HepG2 (cell line): Measurements from ENCODE around the gene TMEM62. TPM values are rescaled to one million over a fixed set of nuclear protein-coding genes. Genes with fewer than 3 reads are reported as not detected.

ENCODE experiments used
- MED13 ChIP-seq: sonication (generic); formaldehyde crosslinking; IDR thresholded peaks from 2 replicates; pipeline ENCODE4 v1.5.0; 2020; ENCODE audit warnings: missing genetic modification reagents
- STAG1 ChIP-seq: sonication (generic); formaldehyde crosslinking; IDR thresholded peaks from 2 replicates; pipeline ENCODE4 v1.4.0; 2020; ENCODE audit warnings: missing genetic modification reagents
- ZNF572 ChIP-seq: sonication (generic); formaldehyde crosslinking; IDR thresholded peaks from 2 replicates; pipeline ENCODE4 v1.5.1; 2020; ENCODE audit warnings: mild to moderate bottlenecking, missing genetic modification reagents
- polyA plus RNA-seq, 8 experiments: library from polyadenylated mRNA; depleted of rRNA in 3 of 8; stranded (reverse) in 7 of 8; unstranded in 1 of 8; fragments of >200 nt; fragmentation: Illumina TruSeq in 4 of 8; extraction: Trizol in 4 of 8; gene quantifications; 2 replicates each; pipeline versions ENCODE4 v1.2.1 to v1.2.3, GENCODE V29; 2011 to 2016; ENCODE audit warnings: low read depth in 4 of 8, missing spikeins in 1 of 8, mixed read lengths in 1 of 8; ENCODE audit not compliant: insufficient read depth in 1 of 8
- total RNA-seq, 5 experiments: library from RNA; depleted of rRNA; stranded (reverse); fragments of >200 nt; fragmentation: Illumina TruSeq; extraction: Trizol; gene quantifications; 2 replicates each; pipeline ENCODE4 v1.2.3, GENCODE V29; 2016; ENCODE audit warnings: low read depth in 1 of 5
- TF ChIP-seq, protein P1 (sequence below), 2 experiments: sonication (generic) in 1 of 2; formaldehyde crosslinking in 1 of 2; IDR thresholded peaks; 2 replicates each; pipeline versions ENCODE4 v1.4.0 to v1.6.1; 2018 to 2020; ENCODE audit warnings: missing genetic modification reagents in 2 of 2, borderline replicate concordance in 1 of 2, low read depth in 1 of 2, mild to moderate bottlenecking in 1 of 2, missing biosample characterization in 1 of 2
- TF ChIP-seq, protein P2 (sequence below): sonication (generic); formaldehyde crosslinking; IDR thresholded peaks from 2 replicates; pipeline ENCODE4 v1.4.0; 2020; ENCODE audit warnings: mild to moderate bottlenecking, missing genetic modification reagents
- TF ChIP-seq, protein P3 (sequence below): sonication (generic); formaldehyde crosslinking; IDR thresholded peaks from 2 replicates; pipeline ENCODE4 v1.5.0; 2020; ENCODE audit warnings: missing genetic modification reagents
- TF ChIP-seq, protein P4 (sequence below): sonication (generic); formaldehyde crosslinking; IDR thresholded peaks from 2 replicates; pipeline ENCODE4 v1.8.1; 2023; ENCODE audit warnings: missing genetic modification reagents, inconsistent platforms, borderline replicate concordance

The TMEM62 gene
- total and polyA plus RNA-seq, 2 of the 13 experiments (the other 11 are each of a cell fraction or from before 2014, with no cell fraction given): 14.2 to 20.9 TPM

DNA sequence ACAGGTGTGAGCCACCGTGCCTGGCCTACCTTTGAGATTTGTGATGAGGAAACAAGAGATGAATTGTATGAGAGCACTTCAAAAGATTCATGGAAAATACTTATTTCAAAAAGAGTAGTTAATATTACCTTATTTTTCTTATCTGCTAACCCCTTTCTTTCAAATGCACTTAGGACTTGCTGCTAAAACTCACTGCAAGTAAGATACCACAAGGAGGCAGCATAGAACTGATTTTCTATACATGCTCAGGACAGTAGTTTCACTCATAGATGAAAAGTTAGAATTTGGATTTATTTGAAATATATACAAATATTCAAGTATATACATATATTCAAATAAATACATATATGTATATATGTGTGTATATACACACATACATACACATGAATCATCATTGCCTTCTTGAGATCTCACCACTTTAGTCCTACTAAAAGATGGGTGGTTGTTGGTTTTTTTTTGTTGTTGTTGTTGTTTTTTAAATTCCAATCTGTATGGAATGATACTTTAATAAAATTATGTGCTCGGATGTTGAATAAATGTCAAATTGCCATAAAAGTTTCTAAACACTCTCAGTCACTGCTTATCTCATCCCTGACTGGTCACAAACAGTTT lies 54.3 kb downstream of the TMEM62 start (continued):
- TF ChIP-seq, protein P1, sequence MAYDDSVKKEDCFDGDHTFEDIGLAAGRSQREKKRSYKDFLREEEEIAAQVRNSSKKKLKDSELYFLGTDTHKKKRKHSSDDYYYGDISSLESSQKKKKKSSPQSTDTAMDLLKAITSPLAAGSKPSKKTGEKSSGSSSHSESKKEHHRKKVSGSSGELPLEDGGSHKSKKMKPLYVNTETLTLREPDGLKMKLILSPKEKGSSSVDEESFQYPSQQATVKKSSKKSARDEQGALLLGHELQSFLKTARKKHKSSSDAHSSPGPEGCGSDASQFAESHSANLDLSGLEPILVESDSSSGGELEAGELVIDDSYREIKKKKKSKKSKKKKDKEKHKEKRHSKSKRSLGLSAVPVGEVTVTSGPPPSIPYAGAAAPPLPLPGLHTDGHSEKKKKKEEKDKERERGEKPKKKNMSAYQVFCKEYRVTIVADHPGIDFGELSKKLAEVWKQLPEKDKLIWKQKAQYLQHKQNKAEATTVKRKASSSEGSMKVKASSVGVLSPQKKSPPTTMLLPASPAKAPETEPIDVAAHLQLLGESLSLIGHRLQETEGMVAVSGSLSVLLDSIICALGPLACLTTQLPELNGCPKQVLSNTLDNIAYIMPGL (CRISPR knock-in tag; IDR thresholded peaks at IDR 0.05; ENCODE audit: borderline replicate concordance in 1 of 2, low read depth in 1 of 2): 0 out of 4 replicates have a peak, but pooled peaks of 1 of the 2 experiments have one; percentile 40
- TF ChIP-seq, protein P2, sequence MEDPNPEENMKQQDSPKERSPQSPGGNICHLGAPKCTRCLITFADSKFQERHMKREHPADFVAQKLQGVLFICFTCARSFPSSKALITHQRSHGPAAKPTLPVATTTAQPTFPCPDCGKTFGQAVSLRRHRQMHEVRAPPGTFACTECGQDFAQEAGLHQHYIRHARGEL (CRISPR knock-in tag): no peak
- no peak for TF ChIP-seq MED13 (CRISPR knock-in tag)
- no peak for TF ChIP-seq ZNF572 (CRISPR knock-in tag)
- TF ChIP-seq, protein P3, sequence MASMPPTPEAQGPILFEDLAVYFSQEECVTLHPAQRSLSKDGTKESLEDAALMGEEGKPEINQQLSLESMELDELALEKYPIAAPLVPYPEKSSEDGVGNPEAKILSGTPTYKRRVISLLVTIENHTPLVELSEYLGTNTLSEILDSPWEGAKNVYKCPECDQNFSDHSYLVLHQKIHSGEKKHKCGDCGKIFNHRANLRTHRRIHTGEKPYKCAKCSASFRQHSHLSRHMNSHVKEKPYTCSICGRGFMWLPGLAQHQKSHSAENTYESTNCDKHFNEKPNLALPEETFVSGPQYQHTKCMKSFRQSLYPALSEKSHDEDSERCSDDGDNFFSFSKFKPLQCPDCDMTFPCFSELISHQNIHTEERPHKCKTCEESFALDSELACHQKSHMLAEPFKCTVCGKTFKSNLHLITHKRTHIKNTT: no peak
- TF ChIP-seq, protein P4, sequence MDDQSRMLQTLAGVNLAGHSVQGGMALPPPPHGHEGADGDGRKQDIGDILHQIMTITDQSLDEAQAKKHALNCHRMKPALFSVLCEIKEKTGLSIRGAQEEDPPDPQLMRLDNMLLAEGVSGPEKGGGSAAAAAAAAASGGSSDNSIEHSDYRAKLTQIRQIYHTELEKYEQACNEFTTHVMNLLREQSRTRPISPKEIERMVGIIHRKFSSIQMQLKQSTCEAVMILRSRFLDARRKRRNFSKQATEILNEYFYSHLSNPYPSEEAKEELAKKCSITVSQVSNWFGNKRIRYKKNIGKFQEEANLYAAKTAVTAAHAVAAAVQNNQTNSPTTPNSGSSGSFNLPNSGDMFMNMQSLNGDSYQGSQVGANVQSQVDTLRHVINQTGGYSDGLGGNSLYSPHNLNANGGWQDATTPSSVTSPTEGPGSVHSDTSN (CRISPR knock-in tag): no peak
- peak; percentile 55 for TF ChIP-seq STAG1
